Activated T-helper 1 cell treated with anti-CD3 and anti-CD28 coated beads, Interleukin-12 subunit alpha, Interleukin-12 subunit beta, Interleukin-2, Interleukin-4 antibody, amounts not matched to agents 30 ng/mL and 10 ng/mL and 1 ng/mL, durations not matched to agents 14 hours and 24 hours and 36 hours (primary cell): ENCODE measurements around the gene TMEM41B. TPM values are rescaled to one million over a fixed set of nuclear protein-coding genes. Genes with fewer than 3 reads are reported as not detected.
"Not testable (repeated sequence)": the region's sequence is repeated elsewhere in the genome, so short reads cannot be mapped to it uniquely, and the experiment has no call there.

ENCODE experiments used
- DNase-seq: peaks from one replicate; pipeline ENCODE4 v3.0.0; 2021; ENCODE audit warnings: low spot score
- H3K27ac Mint-ChIP-seq: one replicate; pipeline ENCODE4 v1.8.0; 2021; ENCODE audit warnings: mild to moderate bottlenecking, mixed read lengths
- H3K27me3 Mint-ChIP-seq: one replicate; pipeline ENCODE4 v1.8.0; 2022; ENCODE audit warnings: mild to moderate bottlenecking, moderate library complexity, mixed read lengths; ENCODE audit not compliant: insufficient read depth
- H3K36me3 Mint-ChIP-seq: one replicate; pipeline ENCODE4 v1.8.0; 2021; ENCODE audit warnings: low read depth, mixed read lengths
- H3K4me1 Mint-ChIP-seq: one replicate; pipeline ENCODE4 v1.8.0; 2021; ENCODE audit warnings: low read depth, mixed read lengths
- H3K4me3 Mint-ChIP-seq: one replicate; pipeline ENCODE4 v1.8.0; 2021; ENCODE audit warnings: mild to moderate bottlenecking, moderate library complexity, mixed read lengths
- H3K9me3 Mint-ChIP-seq: one replicate; pipeline ENCODE4 v1.8.0; 2021; ENCODE audit warnings: mixed read lengths
- intact Hi-C: fragments of 100-400 bp; cut with micrococcal nuclease; formaldehyde crosslinking; loops from one replicate; pipeline ENCODE4 v1.15.1; 2024
- total RNA-seq: library from RNA; stranded (reverse); gene quantifications from 2 replicates; pipeline ENCODE4 v1.2.3, GENCODE V29; 2022

The TMEM41B gene
- total RNA-seq, 1 donor from 2014 or later: 26.1 TPM

DNA sequence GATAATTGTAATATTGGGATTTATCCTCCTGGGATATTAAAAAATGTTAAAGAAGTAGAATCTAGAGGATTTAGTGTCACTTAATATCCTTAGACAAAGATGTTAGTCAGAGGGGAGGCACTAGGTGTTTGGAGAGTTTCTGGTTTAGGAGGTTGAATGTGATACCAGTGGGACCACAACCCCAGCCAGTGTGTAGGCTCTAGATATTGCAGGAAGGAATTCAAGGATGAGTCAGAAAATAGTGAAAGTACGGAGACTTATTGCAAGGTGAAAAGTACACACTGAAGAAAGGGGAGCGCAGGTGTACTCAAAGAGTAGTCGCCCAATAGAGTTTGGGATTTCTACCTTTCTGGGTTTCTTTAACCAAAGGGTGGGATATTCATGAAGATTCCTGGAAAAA is 5.7 kb upstream of the TMEM41B start:
- Mint-ChIP-seq H3K36me3 (no peaks in the 10 kb centered on the region), H3K27me3 (peaks cover 22% of the 10 kb centered on the region), H3K4me3 (no peak overlapping the region), H3K4me1 (peaks cover 5% of the 10 kb centered on the region), H3K9me3 (no peaks in the 10 kb centered on the region), H3K27ac (no peak overlapping the region)
- no peak for DNase-seq
- intact Hi-C loops: no loop called here

- H3K4me3 Mint-ChIP-seq, H3K36me3 Mint-ChIP-seq, H3K9me3 Mint-ChIP-seq, intact Hi-C loops, H3K4me1 Mint-ChIP-seq, DNase-seq, H3K27ac Mint-ChIP-seq: not testable (repeated sequence)
- peaks cover 22% of the 10 kb centered on the region for H3K27me3 Mint-ChIP-seq
Measured at GRCh38 chr11:9319377-9320001, 5.1 kb upstream of the TMEM41B start.

- intact Hi-C loops, H3K27ac Mint-ChIP-seq, H3K4me3 Mint-ChIP-seq, H3K36me3 Mint-ChIP-seq, DNase-seq, H3K9me3 Mint-ChIP-seq: not testable (repeated sequence)
- Mint-ChIP-seq H3K27me3 (peaks cover 22% of the 10 kb centered on the region), H3K4me1 (peaks cover 13% of the 10 kb centered on the region)
Measured at GRCh38 chr11:9318442-9319376, 4.3 kb upstream of the TMEM41B start.

DNA sequence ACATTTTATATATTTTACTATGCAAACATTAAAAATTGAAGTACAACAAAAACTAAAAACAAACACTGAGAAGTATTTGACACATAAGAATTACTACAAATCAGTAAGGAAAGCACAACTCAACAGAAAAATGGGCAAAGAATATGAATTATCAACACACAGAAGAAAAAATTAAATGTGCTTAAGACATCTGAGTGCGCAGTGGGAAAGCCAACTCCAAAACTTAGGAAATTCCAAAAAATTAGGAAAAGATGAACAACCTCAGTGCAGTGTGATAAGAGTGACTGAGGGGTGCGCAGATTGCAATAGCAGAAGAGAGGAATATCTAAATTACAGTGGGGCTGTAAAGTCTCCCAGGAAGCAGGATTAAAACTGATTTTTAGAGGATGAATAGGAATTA is 1.9 kb upstream of the TMEM41B start:
- Mint-ChIP-seq H3K4me1 (peaks cover 35% of the 10 kb centered on the region), H3K27me3 (peaks cover 17% of the 10 kb centered on the region), H3K27ac (no peak overlapping the region), H3K4me3 (no peak overlapping the region), H3K36me3 (peaks cover 6% of the 10 kb centered on the region), H3K9me3 (no peaks in the 10 kb centered on the region)
- DNase-seq: no peak
- intact Hi-C loops: no loop called here

GRCh38 chr11:9315078-9315688 is 790 bp upstream of the TMEM41B start:
- H3K9me3 Mint-ChIP-seq: no peaks in the 10 kb centered on the region
- DNase-seq: no peak
- peaks cover 42% of the 10 kb centered on the region for H3K4me1 Mint-ChIP-seq
- H3K27me3 Mint-ChIP-seq: peaks cover 15% of the 10 kb centered on the region
- peak overlapping the region; percentile 99 for H3K4me3 Mint-ChIP-seq
- intact Hi-C loops: loop anchor here (2.0 kb wide), 4 partner anchors 30 to 1494 kb away; partner anchors contain the start of gene EIF4G2
- peaks cover 12% of the 10 kb centered on the region for H3K36me3 Mint-ChIP-seq
- H3K27ac Mint-ChIP-seq: peak overlapping the region; percentile 86

GRCh38 chr11:9313648-9314290 is 624 bp downstream of the TMEM41B start:
- Mint-ChIP-seq H3K27ac (peak overlapping the region; percentile 97), H3K9me3 (no peaks in the 10 kb centered on the region), H3K27me3 (peaks cover 6% of the 10 kb centered on the region), H3K36me3 (peaks cover 12% of the 10 kb centered on the region), H3K4me1 (peaks cover 37% of the 10 kb centered on the region), H3K4me3 (peak overlapping the region; percentile 99)
- DNase-seq: no peak
- intact Hi-C loops: loop anchor here (1.0 to 2.0 kb wide), 15 partner anchors 31 to 1495 kb away; partner anchors contain the start of genes EIF4G2, IPO7, TMEM9B and WEE1

DNA sequence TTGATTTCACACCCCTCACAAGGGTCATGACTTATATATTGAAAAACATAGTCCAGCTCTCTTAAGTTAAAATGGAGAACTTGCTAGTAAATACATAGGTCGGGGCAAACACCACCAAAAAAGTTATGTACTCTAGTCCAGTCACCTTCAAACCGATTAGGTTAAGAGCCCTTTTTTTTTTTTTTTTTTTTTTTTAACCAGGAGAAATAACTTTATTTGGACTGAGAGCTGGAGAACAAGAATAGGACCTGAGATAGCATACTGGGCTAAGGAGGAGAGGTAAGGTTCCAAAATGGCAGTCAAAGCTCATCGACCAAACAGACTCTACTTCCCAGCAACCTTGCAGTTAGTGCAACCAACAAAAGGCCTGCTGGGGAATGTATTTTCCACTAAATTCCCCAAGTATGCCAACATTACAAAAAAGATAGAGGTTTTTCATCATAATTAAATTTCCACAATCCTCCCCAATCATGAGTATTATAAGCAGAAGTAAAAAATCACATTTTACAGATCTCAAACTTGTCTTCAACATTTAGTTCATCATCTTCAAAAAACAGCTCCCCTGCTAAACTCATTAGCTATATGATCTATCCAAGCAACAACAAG is 3.8 kb downstream of the TMEM41B start:
- no peak for DNase-seq
- Mint-ChIP-seq H3K9me3 (no peaks in the 10 kb centered on the region), H3K27ac (no peak overlapping the region), H3K4me1 (peaks cover 43% of the 10 kb centered on the region), H3K27me3 (no peaks in the 10 kb centered on the region), H3K36me3 (peaks cover 17% of the 10 kb centered on the region), H3K4me3 (no peak overlapping the region)
- intact Hi-C loops: no loop called here

DNA sequence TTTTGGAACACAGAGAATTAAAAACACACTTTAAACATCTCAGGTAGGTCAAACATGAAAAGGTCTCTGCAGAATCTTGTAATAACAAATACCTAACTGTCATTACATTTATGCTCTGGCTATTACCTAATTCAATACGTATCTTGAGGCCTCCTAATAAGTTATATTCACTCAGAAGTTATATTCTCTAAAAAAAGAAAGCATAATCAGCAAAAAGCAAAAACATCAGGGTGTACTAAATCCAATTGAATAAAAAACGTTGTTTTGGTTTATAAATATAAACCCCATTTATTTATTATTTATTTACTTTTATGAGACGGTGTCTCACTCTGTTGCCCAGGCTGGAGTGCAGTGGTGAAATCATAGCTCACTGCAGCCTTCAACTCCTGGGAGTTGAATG is 10.2 kb downstream of the TMEM41B start:
- Mint-ChIP-seq H3K36me3 (peaks cover 9% of the 10 kb centered on the region), H3K4me1 (peaks cover 5% of the 10 kb centered on the region), H3K4me3 (no peak overlapping the region), H3K27me3 (no peaks in the 10 kb centered on the region), H3K27ac (no peak overlapping the region), H3K9me3 (no peaks in the 10 kb centered on the region)
- no peak for DNase-seq
- intact Hi-C loops: no loop called here

GRCh38 chr11:9302448-9302847 is 11.9 kb downstream of the TMEM41B start:
- Mint-ChIP-seq H3K27me3 (no peaks in the 10 kb centered on the region), H3K9me3 (no peaks in the 10 kb centered on the region)

DNA sequence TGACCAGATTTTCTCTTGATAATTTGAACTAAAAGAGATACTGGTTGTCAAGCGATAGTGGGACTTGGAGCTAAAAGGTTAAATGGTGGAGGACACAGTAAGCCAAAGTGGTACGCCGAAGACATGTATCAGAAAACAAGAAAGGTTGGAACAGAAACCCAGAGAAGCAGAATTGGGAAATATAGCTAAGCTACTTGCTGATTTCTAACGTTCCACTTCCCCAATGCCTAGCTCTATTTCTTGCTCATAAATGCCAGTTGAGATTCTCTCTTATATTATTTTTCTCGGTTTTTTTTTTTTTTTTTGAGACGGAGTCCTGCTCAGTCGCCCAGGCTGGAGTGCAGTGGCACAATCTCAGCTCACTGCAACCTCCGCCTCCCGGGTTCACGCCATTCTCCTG is 12.7 kb downstream of the TMEM41B start:
- intact Hi-C loops: no loop called here
- Mint-ChIP-seq H3K27me3 (no peaks in the 10 kb centered on the region), H3K4me1 (no peaks in the 10 kb centered on the region), H3K9me3 (no peaks in the 10 kb centered on the region), H3K27ac (no peak overlapping the region), H3K4me3 (no peak overlapping the region), H3K36me3 (peaks cover 8% of the 10 kb centered on the region)
- no peak for DNase-seq

More at GRCh38 chr11:9302448-9302847, 11.9 kb downstream of the TMEM41B start:
- intact Hi-C loops: no loop called here
- Mint-ChIP-seq H3K36me3 (peaks cover 7% of the 10 kb centered on the region), H3K4me1 (no peaks in the 10 kb centered on the region), H3K4me3 (no peak overlapping the region), H3K27ac (no peak overlapping the region)
- DNase-seq: no peak

GRCh38 chr11:9293646-9294045 is 20.7 kb downstream of the TMEM41B start:
- Mint-ChIP-seq H3K4me1 (peaks cover 11% of the 10 kb centered on the region), H3K9me3 (no peaks in the 10 kb centered on the region), H3K27ac (no peak overlapping the region), H3K4me3 (no peak overlapping the region), H3K36me3 (peaks cover 14% of the 10 kb centered on the region), H3K27me3 (no peaks in the 10 kb centered on the region)
- DNase-seq: no peak
- intact Hi-C loops: no loop called here

DNA sequence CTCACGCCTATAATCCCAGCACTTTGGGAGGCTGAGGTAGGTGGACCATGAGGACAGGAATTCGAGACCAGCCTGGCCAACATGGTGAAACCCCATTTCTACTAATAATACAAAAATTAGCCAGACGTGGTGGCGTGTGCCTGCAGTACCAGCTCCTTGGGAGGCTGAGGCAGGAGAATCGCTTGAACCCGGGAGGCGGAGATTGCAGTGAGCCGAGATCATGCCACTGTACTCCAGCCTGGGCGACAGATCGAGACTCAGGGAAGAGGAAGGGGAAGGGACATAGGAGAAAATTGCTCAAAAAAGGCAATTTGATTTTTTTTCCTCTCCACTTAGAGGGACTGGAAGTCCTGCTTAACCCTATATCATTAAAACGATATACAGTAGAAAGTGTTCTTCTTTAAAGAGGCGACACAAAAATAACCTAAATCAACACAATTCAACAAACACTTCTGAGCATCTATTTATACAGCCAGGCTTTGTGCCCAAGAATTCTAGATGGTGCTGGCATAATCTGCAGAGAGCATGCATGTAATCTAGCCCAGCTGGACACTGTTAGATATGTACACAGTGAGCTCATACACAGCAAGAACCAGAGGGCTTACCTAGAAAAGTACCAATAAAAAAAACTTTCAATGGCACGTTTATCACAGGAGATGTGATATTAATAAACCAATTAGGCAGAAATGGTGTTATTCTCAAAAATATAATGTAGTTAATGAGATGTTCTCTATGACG is 28.4 kb downstream of the TMEM41B start:
- H3K9me3 Mint-ChIP-seq: no peaks in the 10 kb centered on the region
- peaks cover 16% of the 10 kb centered on the region for H3K4me1 Mint-ChIP-seq
- no peak for DNase-seq
- H3K4me3 Mint-ChIP-seq: no peak overlapping the region
- H3K27me3 Mint-ChIP-seq: peaks cover 4% of the 10 kb centered on the region
- intact Hi-C loops: no loop called here
- no peak overlapping the region for H3K27ac Mint-ChIP-seq
- peaks cover 21% of the 10 kb centered on the region for H3K36me3 Mint-ChIP-seq
